Thoracic aorta (tissue), 2 donors: ENCODE results near the gene TDRD12. TPM values are rescaled to one million over a fixed set of nuclear protein-coding genes. Genes with fewer than 3 reads are reported as not detected.

Source experiments
- ATAC-seq: fragments of 150-250 bp; one replicate; pipeline ENCODE4 v1.8.0; 2017; ENCODE audit warnings: low read depth; ENCODE audit not compliant: insufficient number of reproducible peaks, low FRiP score
- DNase-seq: peaks from one replicate; pipeline ENCODE4 v3.0.0-alpha.2; 2020; ENCODE audit warnings: low spot score
- H3K27ac ChIP-seq, 2 donors: fragments of 200-600 bp; sonication (generic); 1 replicate in 1 of 2; 2 replicates in 1 of 2; pipeline ENCODE4 v1.5.1; 2016; ENCODE audit warnings: mild to moderate bottlenecking in 2 of 2, moderate library complexity in 2 of 2
- H3K27me3 ChIP-seq: fragments of 200-600 bp; sonication (generic); replicated peaks from 2 replicates; pipeline ENCODE4 v1.6.0; 2016; ENCODE audit warnings: mild to moderate bottlenecking; ENCODE audit not compliant: insufficient read depth
- H3K36me3 ChIP-seq: fragments of 200-600 bp; sonication (generic); one replicate; pipeline ENCODE4 v1.5.1; 2016
- H3K4me1 ChIP-seq, 2 donors: fragments of 200-600 bp; sonication (generic); 1 replicate in 1 of 2; 2 replicates in 1 of 2; pipeline versions ENCODE4 v1.5.1 to v1.6.0; 2016; ENCODE audit warnings: low read depth in 2 of 2, mild to moderate bottlenecking in 1 of 2; ENCODE audit not compliant: control insufficient read depth in 1 of 2
- H3K4me3 ChIP-seq: fragments of 200-600 bp; sonication (generic); 2 replicates; pipeline ENCODE4 v1.5.1; 2016; ENCODE audit warnings: mild to moderate bottlenecking
- H3K9me3 ChIP-seq: fragments of 200-600 bp; sonication (generic); 2 replicates; pipeline ENCODE4 v1.5.1; 2016
- total RNA-seq, 2 donors: library from RNA; depleted of rRNA; stranded (reverse); fragments of >200 nt; gene quantifications; one replicate each; pipeline versions ENCODE4 v1.1.0 to v1.2.3, GENCODE V29; 2016
- TF ChIP-seq, protein P1 (sequence below): fragments of 200-600 bp; sonication (generic); IDR thresholded peaks from one replicate; pipeline ENCODE4 v1.5.1; 2019; ENCODE audit warnings: antibody characterized with exemption

TDRD12 gene
- total RNA-seq, 2 donors from 2014 or later: not detected

DNA sequence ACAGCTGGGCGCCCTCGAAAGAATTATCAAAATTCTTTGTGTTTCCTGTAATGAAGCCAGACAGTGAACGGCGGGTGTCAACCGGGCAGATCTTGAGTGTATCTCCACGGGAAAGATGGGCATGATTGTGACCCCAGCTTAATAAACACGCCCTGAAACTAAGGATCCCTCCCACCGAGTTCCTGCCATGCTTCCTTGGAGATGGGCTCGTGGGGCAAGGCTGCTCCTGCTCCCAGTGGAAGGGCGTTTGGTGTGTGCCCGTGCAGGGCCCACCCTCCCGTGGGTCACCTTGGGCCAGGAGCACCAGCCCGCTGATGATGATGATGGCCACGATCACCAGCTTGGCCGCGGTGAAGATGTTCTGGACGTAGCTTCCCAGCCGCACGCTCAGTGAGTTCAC, 142.6 kb downstream of the TDRD12 start:
- Histone ChIP-seq H3K4me3 (no peak overlapping the region), H3K27me3 (no peaks in the 10 kb centered on the region), H3K36me3 (no peaks in the 10 kb centered on the region), H3K4me1 (no peaks in the 10 kb centered on the region), H3K9me3 (no peaks in the 10 kb centered on the region), H3K27ac (no peak overlapping the region)
- TF ChIP-seq, protein P1, sequence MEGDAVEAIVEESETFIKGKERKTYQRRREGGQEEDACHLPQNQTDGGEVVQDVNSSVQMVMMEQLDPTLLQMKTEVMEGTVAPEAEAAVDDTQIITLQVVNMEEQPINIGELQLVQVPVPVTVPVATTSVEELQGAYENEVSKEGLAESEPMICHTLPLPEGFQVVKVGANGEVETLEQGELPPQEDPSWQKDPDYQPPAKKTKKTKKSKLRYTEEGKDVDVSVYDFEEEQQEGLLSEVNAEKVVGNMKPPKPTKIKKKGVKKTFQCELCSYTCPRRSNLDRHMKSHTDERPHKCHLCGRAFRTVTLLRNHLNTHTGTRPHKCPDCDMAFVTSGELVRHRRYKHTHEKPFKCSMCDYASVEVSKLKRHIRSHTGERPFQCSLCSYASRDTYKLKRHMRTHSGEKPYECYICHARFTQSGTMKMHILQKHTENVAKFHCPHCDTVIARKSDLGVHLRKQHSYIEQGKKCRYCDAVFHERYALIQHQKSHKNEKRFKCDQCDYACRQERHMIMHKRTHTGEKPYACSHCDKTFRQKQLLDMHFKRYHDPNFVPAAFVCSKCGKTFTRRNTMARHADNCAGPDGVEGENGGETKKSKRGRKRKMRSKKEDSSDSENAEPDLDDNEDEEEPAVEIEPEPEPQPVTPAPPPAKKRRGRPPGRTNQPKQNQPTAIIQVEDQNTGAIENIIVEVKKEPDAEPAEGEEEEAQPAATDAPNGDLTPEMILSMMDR: no peak
- DNase-seq (no peak), ATAC-seq (no peak)

DNA sequence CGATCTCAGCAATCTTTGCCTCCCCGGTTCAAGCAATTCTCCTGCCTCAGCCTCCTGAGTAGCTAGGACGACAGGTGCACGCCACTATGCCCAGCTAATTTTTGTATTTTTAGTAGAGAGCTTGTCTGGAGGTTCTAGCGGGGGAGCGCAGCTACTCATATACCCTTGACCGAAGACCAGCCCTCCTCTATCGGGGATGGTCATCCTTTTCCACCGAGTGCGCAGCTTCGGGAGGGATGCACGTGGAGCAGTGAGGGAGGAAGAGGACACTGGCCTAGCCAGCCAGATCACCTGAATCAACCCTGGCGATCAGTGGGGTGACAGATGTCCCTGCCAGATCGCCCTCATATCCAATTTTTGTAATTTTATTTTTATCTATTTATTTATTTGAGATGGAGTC, 143.2 kb downstream of the TDRD12 start:
- Histone ChIP-seq H3K27me3 (no peaks in the 10 kb centered on the region), H3K27ac (no peak overlapping the region), H3K9me3 (no peaks in the 10 kb centered on the region), H3K36me3 (no peaks in the 10 kb centered on the region), H3K4me1 (no peaks in the 10 kb centered on the region), H3K4me3 (no peak overlapping the region)
- ATAC-seq (no peak), DNase-seq (no peak)
- TF ChIP-seq, protein P1: no peak

DNA sequence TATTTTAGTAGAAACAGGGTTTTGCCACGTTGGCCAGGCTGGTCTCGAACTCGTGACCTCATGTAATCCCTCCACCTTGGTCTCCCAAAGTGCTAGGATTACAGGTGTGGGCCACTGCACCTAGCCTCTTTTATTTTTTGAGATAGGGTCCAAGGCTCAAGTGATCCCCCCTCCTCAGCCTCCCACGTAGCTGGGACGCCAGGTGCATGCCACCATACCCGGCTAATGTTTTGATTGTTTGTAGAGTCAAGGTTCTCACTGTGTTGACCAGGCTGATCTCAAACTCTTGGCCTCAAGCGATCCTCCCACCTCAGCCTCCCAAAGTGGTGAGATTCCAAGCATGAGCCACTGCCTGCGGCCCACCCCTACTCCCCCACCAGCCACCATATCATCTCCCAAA, 143.7 kb downstream of the TDRD12 start:
- H3K4me1 ChIP-seq: no peaks in the 10 kb centered on the region
- TF ChIP-seq, protein P1: no peak
- DNase-seq: no peak

GRCh38 chr19:32863841-32864240, 144.3 kb downstream of the TDRD12 start:
- no peak for DNase-seq
- Histone ChIP-seq H3K9me3 (no peaks in the 10 kb centered on the region), H3K4me3 (no peak overlapping the region), H3K4me1 (no peaks in the 10 kb centered on the region), H3K36me3 (no peaks in the 10 kb centered on the region), H3K27ac (no peak overlapping the region), H3K27me3 (no peaks in the 10 kb centered on the region)
- TF ChIP-seq, protein P1: no peak
- no peak for ATAC-seq

More for the DNA sequence above, 143.7 kb downstream of the TDRD12 start:
- no peaks in the 10 kb centered on the region for H3K9me3 ChIP-seq
- no peak for ATAC-seq
- H3K27me3 ChIP-seq: no peaks in the 10 kb centered on the region
- H3K4me3 ChIP-seq: no peak overlapping the region
- no peak overlapping the region for H3K27ac ChIP-seq
- H3K36me3 ChIP-seq: no peaks in the 10 kb centered on the region

DNA sequence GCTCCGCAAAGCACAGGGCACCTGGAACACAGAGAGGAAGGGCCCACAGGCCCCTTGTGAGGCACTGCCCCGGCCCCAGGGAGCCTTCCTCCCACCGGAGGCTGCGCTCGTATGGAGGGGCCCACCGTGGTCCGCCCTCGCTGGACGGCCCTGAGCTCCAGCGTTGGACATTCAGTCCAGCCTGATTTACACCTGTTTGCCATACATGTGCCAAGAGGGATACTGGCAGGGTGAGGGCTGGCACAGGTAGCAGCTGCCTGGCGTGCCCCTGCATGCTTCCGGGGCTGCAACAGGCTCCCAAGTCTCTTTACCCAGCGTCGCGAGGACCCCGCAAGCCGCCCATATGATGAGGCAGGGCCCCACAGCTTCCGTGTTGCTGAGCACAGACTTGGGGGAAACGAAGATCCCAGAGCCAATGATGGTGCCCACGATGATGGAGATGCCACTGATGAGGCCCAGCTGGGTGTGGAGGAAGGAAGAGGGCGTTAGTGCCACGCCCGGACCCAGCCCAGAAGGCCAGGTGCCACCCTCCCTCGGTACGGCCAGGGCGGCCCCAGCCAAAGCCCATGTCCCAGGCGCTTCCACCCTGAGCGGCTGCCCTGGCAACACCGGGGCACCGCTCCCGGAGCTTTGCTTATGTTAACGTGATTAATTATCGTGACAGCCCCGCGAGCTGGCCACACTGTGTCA, 144.9 kb downstream of the TDRD12 start:
- Histone ChIP-seq H3K4me3 (no peak overlapping the region), H3K36me3 (no peaks in the 10 kb centered on the region), H3K27ac (no peak overlapping the region), H3K27me3 (no peaks in the 10 kb centered on the region), H3K4me1 (no peaks in the 10 kb centered on the region), H3K9me3 (no peaks in the 10 kb centered on the region)
- TF ChIP-seq, protein P1: no peak
- DNase-seq (no peak), ATAC-seq (no peak)
